ENCODE results near the gene LAMA3.

LAMA3 gene

GRCh38 chr18:23837591-23837990 lies 148.3 kb downstream of the LAMA3 start:
- DNase-seq (ENCODE audit: extremely low spot score, insufficient read length, low read depth) = no peak
- no peak for FAIRE-seq

- DNase-seq (ENCODE audit: extremely low spot score, insufficient read length, low read depth) (no peak), FAIRE-seq (no peak)
Measured at GRCh38 chr18:23838233-23838632, 149.0 kb downstream of the LAMA3 start.

- FAIRE-seq (peak; percentile 41), DNase-seq (ENCODE audit: extremely low spot score, insufficient read length, low read depth) (no peak)
Measured at GRCh38 chr18:23838801-23839366, 149.6 kb downstream of the LAMA3 start.

- FAIRE-seq = no peak
- DNase-seq (ENCODE audit: extremely low spot score, insufficient read length, low read depth) = no peak
Measured at GRCh38 chr18:23842305-23842704, 153.1 kb downstream of the LAMA3 start.

- DNase-seq (ENCODE audit: extremely low spot score, insufficient read length, low read depth) (no peak), FAIRE-seq (no peak)
Measured at GRCh38 chr18:23844991-23845680, 155.9 kb downstream of the LAMA3 start.

GRCh38 chr18:23845988-23846630 lies 156.9 kb downstream of the LAMA3 start:
- DNase-seq (ENCODE audit: extremely low spot score, insufficient read length, low read depth) = no peak
- FAIRE-seq = no peak

- no peak for FAIRE-seq
Measured at GRCh38 chr18:23847321-23847986, 158.2 kb downstream of the LAMA3 start.

GRCh38 chr18:23849141-23849540 lies 159.9 kb downstream of the LAMA3 start:
- FAIRE-seq (no peak), DNase-seq (ENCODE audit: extremely low spot score, insufficient read length, low read depth) (no peak)

More at GRCh38 chr18:23847321-23847986, 158.2 kb downstream of the LAMA3 start:
- DNase-seq (ENCODE audit: extremely low spot score, insufficient read length, low read depth) = no peak

GRCh38 chr18:23850215-23850614 lies 161.0 kb downstream of the LAMA3 start:
- no peak for DNase-seq (ENCODE audit: extremely low spot score, insufficient read length, low read depth)
- no peak for FAIRE-seq

- FAIRE-seq (no peak), DNase-seq (ENCODE audit: extremely low spot score, insufficient read length, low read depth) (no peak)
Measured at GRCh38 chr18:23851470-23852002, 162.3 kb downstream of the LAMA3 start.

GRCh38 chr18:23852236-23853045 lies 163.2 kb downstream of the LAMA3 start:
- no peak for FAIRE-seq
- DNase-seq (ENCODE audit: extremely low spot score, insufficient read length, low read depth) = no peak

GRCh38 chr18:23853448-23854195 lies 164.4 kb downstream of the LAMA3 start:
- DNase-seq (ENCODE audit: extremely low spot score, insufficient read length, low read depth) (no peak), FAIRE-seq (no peak)

- FAIRE-seq (no peak), DNase-seq (ENCODE audit: extremely low spot score, insufficient read length, low read depth) (no peak)
Measured at GRCh38 chr18:23855721-23856120, 166.5 kb downstream of the LAMA3 start.

- no peak for FAIRE-seq
Measured at GRCh38 chr18:23856466-23857163, 167.4 kb downstream of the LAMA3 start.

GRCh38 chr18:23857164-23857552 lies 167.9 kb downstream of the LAMA3 start:
- FAIRE-seq = no peak
- no peak for DNase-seq (ENCODE audit: extremely low spot score, insufficient read length, low read depth)

More at GRCh38 chr18:23856466-23857163, 167.4 kb downstream of the LAMA3 start:
- no peak for DNase-seq (ENCODE audit: extremely low spot score, insufficient read length, low read depth)

GRCh38 chr18:23857756-23858155 lies 168.5 kb downstream of the LAMA3 start:
- DNase-seq (ENCODE audit: extremely low spot score, insufficient read length, low read depth) (no peak), FAIRE-seq (no peak)

GRCh38 chr18:23859466-23860336 lies 170.4 kb downstream of the LAMA3 start:
- DNase-seq (ENCODE audit: extremely low spot score, insufficient read length, low read depth) = no peak
- no peak for FAIRE-seq

GRCh38 chr18:23861326-23861725 lies 172.1 kb downstream of the LAMA3 start:
- FAIRE-seq = no peak
- DNase-seq (ENCODE audit: extremely low spot score, insufficient read length, low read depth) = no peak

Measured in GM18507 (cell line).